Keratinocyte (primary cell): ENCODE results near the gene SMAD5.

ENCODE experiments used
- EZH2 ChIP-seq: IDR thresholded peaks from one replicate; pipeline ENCODE4 v1.6.1; 2012; ENCODE audit warnings: inconsistent platforms, mild to moderate bottlenecking, low read length, moderate library complexity
- TF ChIP-seq, protein P1 (sequence below), 3 experiments: IDR thresholded peaks in 1 of 3; conservative IDR thresholded peaks in 1 of 3; optimal IDR thresholded peaks in 1 of 3; 2 replicates in 2 of 3; 3 replicates in 1 of 3; pipeline versions ENCODE3 to v1.5.1; 2011; ENCODE audit warnings: low read length in 3 of 3, mild to moderate bottlenecking in 3 of 3, moderate library complexity in 2 of 3, control low read depth in 1 of 3, inconsistent platforms in 1 of 3; ENCODE audit not compliant: insufficient read depth in 2 of 3; ENCODE audit errors: extremely low read depth in 1 of 3

- TF ChIP-seq, protein P1, sequence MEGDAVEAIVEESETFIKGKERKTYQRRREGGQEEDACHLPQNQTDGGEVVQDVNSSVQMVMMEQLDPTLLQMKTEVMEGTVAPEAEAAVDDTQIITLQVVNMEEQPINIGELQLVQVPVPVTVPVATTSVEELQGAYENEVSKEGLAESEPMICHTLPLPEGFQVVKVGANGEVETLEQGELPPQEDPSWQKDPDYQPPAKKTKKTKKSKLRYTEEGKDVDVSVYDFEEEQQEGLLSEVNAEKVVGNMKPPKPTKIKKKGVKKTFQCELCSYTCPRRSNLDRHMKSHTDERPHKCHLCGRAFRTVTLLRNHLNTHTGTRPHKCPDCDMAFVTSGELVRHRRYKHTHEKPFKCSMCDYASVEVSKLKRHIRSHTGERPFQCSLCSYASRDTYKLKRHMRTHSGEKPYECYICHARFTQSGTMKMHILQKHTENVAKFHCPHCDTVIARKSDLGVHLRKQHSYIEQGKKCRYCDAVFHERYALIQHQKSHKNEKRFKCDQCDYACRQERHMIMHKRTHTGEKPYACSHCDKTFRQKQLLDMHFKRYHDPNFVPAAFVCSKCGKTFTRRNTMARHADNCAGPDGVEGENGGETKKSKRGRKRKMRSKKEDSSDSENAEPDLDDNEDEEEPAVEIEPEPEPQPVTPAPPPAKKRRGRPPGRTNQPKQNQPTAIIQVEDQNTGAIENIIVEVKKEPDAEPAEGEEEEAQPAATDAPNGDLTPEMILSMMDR (optimal IDR thresholded peaks at IDR 0.05 in 1 of 3, IDR thresholded peaks at IDR 0.05 in 1 of 3, conservative IDR thresholded peaks at IDR 0.05 in 1 of 3; ENCODE audit: extremely low read depth in 1 of 3, insufficient read depth in 2 of 3, low read length in 3 of 3), result no peak
- TF ChIP-seq EZH2, result no peak
Observed at GRCh38 chr5:136210259-136210658, 77.6 kb downstream of the SMAD5 start.
